ENCODE data around the gene KIR2DL3. TPM values are rescaled to one million over a fixed set of nuclear protein-coding genes. Genes with fewer than 3 reads are reported as not detected.
"Not testable (repeated sequence)": the region's sequence is repeated elsewhere in the genome, so short reads cannot be mapped to it uniquely, and the experiment has no call there.

The KIR2DL3 gene
- total RNA-seq = not detected in 2 replicates
- not detected in 2 replicates for polyA plus RNA-seq

GRCh38 chr19:54738306-54738705 is at the start of gene KIR2DL3:
Gene KIR2DL3 (plus strand): TSS chr19:54738513. CDS start chr19:54738546, 33 bp downstream.
- not testable (repeated sequence) for H3K27me3 ChIP-seq; H3K4me3 ChIP-seq; H3K79me2 ChIP-seq; DNase-seq (ENCODE audit: low spot score); H4K20me1 ChIP-seq (ENCODE audit: insufficient read depth, poor library complexity, severe bottlenecking); H3K36me3 ChIP-seq (replicated peaks; ENCODE audit: insufficient read depth, low read depth); H3K27ac ChIP-seq; H3K4me2 ChIP-seq; H3K4me1 ChIP-seq (ENCODE audit: insufficient read depth); H2AFZ ChIP-seq; H3K9me3 ChIP-seq (ENCODE audit: low read depth); H3K9me2 ChIP-seq (replicated peaks; ENCODE audit: insufficient read depth)
- 84% methylated on average over 16 of the region's 16 CpGs for WGBS (ENCODE audit: low lambda C conversion rate, missing lambda C conversion rate)

DNA sequence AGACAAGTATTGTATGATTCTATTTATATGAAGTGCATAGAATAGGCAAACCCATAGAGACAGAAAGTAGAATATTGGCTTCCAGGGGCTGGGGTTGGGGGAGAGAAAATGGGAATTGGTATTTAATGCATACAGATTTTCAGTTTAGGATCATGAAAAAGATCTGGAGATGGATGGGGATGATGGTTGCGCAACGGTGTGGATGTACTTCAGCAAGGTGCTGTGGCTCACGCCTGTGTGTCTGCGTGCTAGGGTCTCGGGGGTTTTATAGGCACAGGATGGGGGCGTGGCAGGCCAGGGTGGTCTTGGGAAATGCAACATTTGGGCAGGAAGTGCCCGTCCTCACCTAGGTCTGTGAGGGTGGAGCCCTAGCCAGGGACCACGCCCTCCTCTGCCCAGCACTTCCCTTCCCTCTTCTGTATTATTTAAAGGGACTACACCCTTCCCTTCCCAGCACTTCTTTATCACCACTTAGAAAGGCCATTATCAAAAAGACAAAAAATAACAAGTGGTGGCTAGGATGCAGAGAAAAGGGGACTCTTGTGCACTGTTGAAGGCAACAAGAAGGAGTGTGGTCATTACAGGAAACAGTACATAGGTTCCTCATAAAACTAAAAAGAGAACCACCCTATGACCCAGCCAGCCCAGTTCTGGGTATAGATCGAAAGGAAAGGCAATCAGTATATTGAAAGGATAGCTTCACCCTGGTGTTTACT is 46.6 kb upstream of the KIR2DL3 start:
- Histone ChIP-seq H4K20me1 (ENCODE audit: insufficient read depth, poor library complexity, severe bottlenecking) (no peaks in the 10 kb centered on the region), H3K4me2 (no peak overlapping the region), H3K9me3 (ENCODE audit: low read depth) (no peaks in the 10 kb centered on the region), H3K79me2 (no peaks in the 10 kb centered on the region), H2AFZ (no peak overlapping the region), H3K4me3 (no peak overlapping the region), H3K27me3 (no peaks in the 10 kb centered on the region), H3K27ac (no peak overlapping the region), H3K9me2 (replicated peaks; ENCODE audit: insufficient read depth) (no peaks in the 10 kb centered on the region), H3K36me3 (replicated peaks; ENCODE audit: insufficient read depth, low read depth) (no peaks in the 10 kb centered on the region), H3K4me1 (ENCODE audit: insufficient read depth) (no peaks in the 10 kb centered on the region)
- TF ChIP-seq, protein P1, sequence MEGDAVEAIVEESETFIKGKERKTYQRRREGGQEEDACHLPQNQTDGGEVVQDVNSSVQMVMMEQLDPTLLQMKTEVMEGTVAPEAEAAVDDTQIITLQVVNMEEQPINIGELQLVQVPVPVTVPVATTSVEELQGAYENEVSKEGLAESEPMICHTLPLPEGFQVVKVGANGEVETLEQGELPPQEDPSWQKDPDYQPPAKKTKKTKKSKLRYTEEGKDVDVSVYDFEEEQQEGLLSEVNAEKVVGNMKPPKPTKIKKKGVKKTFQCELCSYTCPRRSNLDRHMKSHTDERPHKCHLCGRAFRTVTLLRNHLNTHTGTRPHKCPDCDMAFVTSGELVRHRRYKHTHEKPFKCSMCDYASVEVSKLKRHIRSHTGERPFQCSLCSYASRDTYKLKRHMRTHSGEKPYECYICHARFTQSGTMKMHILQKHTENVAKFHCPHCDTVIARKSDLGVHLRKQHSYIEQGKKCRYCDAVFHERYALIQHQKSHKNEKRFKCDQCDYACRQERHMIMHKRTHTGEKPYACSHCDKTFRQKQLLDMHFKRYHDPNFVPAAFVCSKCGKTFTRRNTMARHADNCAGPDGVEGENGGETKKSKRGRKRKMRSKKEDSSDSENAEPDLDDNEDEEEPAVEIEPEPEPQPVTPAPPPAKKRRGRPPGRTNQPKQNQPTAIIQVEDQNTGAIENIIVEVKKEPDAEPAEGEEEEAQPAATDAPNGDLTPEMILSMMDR (IDR thresholded peaks at IDR 0.05; ENCODE audit: poor library complexity) = no peak
- TF ChIP-seq EZH2phosphoT487 (IDR thresholded peaks at IDR 0.05; ENCODE audit: low read depth, severe bottlenecking, unreplicated experiment) (no peak), EZH2 (IDR thresholded peaks at IDR 0.05; ENCODE audit: borderline replicate concordance) (no peak)
- whole genome bisulfite sequencing (ENCODE audit: low lambda C conversion rate, missing lambda C conversion rate) = 75% methylated on average over 9 of the region's 9 CpGs
- DNase-seq (ENCODE audit: low spot score) = no peak

DNA sequence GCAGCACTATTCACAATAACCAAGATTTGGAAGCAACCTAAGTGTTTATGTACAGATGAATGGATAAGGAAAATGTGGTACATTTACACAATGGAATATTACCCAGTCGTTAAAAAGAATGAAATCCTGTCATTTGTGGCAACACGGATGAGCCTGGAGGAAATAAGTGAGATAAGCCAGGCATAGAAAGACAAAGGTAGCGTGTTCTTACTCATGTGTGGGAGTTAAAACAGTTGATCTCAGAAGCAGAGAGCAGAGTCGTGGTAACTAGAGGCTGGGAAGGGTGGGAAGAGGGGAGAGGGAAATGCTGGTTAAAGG is 46.1 kb upstream of the KIR2DL3 start:
- H3K4me1 ChIP-seq (ENCODE audit: insufficient read depth) = no peaks in the 10 kb centered on the region
- TF ChIP-seq EZH2 (IDR thresholded peaks at IDR 0.05; ENCODE audit: borderline replicate concordance) = no peak
- no peak for TF ChIP-seq EZH2phosphoT487 (IDR thresholded peaks at IDR 0.05; ENCODE audit: low read depth, severe bottlenecking, unreplicated experiment)
- TF ChIP-seq, protein P1 (IDR thresholded peaks at IDR 0.05; ENCODE audit: poor library complexity) = no peak
- H3K27me3 ChIP-seq = no peaks in the 10 kb centered on the region
- H3K36me3 ChIP-seq (replicated peaks; ENCODE audit: insufficient read depth, low read depth) = no peaks in the 10 kb centered on the region
- no peaks in the 10 kb centered on the region for H3K9me3 ChIP-seq (ENCODE audit: low read depth)
- H3K4me3 ChIP-seq = no peak overlapping the region
- WGBS (ENCODE audit: low lambda C conversion rate, missing lambda C conversion rate) = 47% methylated on average over 4 of the region's 4 CpGs
- no peak overlapping the region for H3K4me2 ChIP-seq
- H3K9me2 ChIP-seq (replicated peaks; ENCODE audit: insufficient read depth) = no peaks in the 10 kb centered on the region
- H3K79me2 ChIP-seq = no peaks in the 10 kb centered on the region
- H3K27ac ChIP-seq = no peak overlapping the region
- H4K20me1 ChIP-seq (ENCODE audit: insufficient read depth, poor library complexity, severe bottlenecking) = no peaks in the 10 kb centered on the region
- H2AFZ ChIP-seq = no peak overlapping the region
- no peak for DNase-seq (ENCODE audit: low spot score)

GRCh38 chr19:54694648-54695047 is 43.7 kb upstream of the KIR2DL3 start:
- no peaks in the 10 kb centered on the region for H3K9me2 ChIP-seq (replicated peaks; ENCODE audit: insufficient read depth)
- H3K4me2 ChIP-seq = no peak overlapping the region
- H3K4me3 ChIP-seq = no peak overlapping the region
- no peak overlapping the region for H2AFZ ChIP-seq
- no peak for TF ChIP-seq EZH2phosphoT487 (IDR thresholded peaks at IDR 0.05; ENCODE audit: low read depth, severe bottlenecking, unreplicated experiment)
- no peak for TF ChIP-seq EZH2 (IDR thresholded peaks at IDR 0.05; ENCODE audit: borderline replicate concordance)
- TF ChIP-seq, protein P1 (IDR thresholded peaks at IDR 0.05; ENCODE audit: poor library complexity) = no peak
- H3K4me1 ChIP-seq (ENCODE audit: insufficient read depth) = no peaks in the 10 kb centered on the region
- H3K27ac ChIP-seq = no peak overlapping the region
- no peaks in the 10 kb centered on the region for H4K20me1 ChIP-seq (ENCODE audit: insufficient read depth, poor library complexity, severe bottlenecking)
- H3K9me3 ChIP-seq (ENCODE audit: low read depth) = no peaks in the 10 kb centered on the region
- no peaks in the 10 kb centered on the region for H3K79me2 ChIP-seq
- no peak for DNase-seq (ENCODE audit: low spot score)
- 79% methylated on average over 4 of the region's 5 CpGs for WGBS (ENCODE audit: low lambda C conversion rate, missing lambda C conversion rate)
- H3K27me3 ChIP-seq = no peaks in the 10 kb centered on the region
- H3K36me3 ChIP-seq (replicated peaks; ENCODE audit: insufficient read depth, low read depth) = no peaks in the 10 kb centered on the region
